NCI-H510A (cell line): Measurements from ENCODE around the gene BMP7.

ENCODE experiments used
- DNase-seq: peaks from one replicate; lab custom pipeline; 2025; lab: John Stamatoyannopoulos, UW

BMP7 gene

DNA sequence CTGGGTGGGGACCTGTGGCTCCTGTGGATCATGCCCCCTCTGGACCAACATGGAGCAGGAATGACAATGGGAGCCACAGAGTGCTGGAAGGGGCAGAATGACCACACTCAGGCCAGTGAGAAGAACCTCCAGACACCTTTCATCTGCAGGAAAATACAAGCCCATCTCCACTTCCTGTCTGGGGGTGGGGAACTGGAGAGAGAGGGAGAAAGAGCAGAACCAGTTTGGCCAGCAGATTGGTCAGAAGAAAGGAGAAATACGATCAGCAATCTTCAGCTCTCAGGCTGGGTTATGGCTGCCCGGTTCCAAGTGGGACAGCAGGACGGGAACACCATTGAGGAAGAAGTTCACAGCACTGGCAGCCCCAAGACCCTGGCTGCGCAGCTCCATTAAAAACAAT, 37.0 kb downstream of the BMP7 start:
- no peak for DNase-seq

GRCh38 chr20:57225830-57226229, 40.6 kb downstream of the BMP7 start:
- DNase-seq = no peak

GRCh38 chr20:57225197-57225733, 41.2 kb downstream of the BMP7 start:
- DNase-seq = no peak

- no peak for DNase-seq
Observed at GRCh38 chr20:57224641-57225138, 41.8 kb downstream of the BMP7 start.

- DNase-seq = no peak
Observed at GRCh38 chr20:57223648-57224489, 42.6 kb downstream of the BMP7 start.

GRCh38 chr20:57222631-57222950, 43.9 kb downstream of the BMP7 start:
- no peak for DNase-seq

DNA sequence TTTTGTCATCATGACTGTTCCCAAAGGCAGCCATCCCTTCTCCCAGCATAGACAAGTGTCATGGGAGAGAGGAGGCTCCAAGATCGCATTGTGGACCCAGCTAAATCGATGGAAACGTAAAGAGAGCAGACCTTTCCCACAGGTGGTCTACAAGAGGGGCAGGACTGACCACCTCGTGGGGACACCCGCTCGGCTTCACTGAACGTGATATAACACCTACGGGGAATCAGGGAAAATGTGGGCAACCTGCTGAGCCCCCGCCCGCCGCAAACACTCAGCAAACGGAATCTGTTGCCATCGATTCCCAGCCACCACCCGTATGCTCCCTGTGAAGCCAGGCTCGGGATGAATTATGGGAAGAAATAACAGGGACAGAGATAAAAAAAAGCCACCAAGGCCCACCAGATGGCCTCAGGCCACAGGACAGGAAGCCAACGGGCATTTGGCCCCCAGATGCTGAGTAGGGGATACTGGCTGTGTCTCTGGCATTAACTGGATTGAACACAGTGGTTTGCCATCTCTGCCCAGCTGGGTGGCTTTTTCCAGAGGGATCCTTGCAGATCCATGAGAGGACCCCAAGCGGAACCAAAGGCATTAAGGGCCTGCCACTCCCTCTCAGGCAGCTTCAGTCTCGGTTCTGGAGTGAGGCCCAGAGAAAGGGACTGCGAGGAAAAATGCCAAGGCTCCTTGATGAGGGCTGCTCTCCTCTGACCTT, 44.4 kb downstream of the BMP7 start:
- no peak for DNase-seq

DNA sequence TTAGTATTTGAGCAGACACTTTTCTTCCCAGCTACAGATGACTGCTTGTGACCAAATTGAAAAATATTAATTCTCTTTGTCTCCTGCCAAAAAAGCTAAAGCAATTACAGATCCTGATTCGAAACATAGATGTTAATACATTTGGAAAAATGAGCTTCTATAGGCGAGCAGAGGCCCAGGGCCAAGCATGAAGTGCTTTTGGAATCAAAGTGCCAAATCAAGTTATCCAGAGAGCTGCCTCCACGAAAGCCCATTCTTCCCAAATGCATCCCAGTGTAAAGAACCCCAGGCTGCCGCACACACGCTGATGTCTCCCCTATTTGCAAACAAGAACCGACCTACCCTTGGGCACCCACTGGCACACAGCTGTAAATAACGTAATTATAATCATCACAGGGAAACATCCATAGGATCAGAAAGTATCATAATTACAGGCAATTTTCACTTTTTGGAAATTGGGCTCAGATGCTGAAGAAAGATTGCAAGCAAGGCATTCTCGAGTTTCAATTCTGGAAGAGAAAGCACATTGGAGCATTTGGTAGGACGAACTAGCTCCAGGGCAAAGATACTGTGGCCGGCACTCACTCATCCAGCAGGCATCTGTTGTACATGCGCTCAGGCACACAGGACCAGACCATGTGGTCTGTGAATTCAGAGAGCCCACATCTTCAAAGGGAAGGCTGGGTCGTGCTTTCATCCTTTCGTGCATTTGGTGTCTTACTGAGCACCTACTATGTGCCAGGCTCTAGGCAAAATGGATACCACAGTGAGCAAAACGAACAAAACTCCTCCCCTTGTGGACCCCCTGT, 45.9 kb downstream of the BMP7 start:
- no peak for DNase-seq

GRCh38 chr20:57219071-57219677, 47.3 kb downstream of the BMP7 start:
- DNase-seq = no peak

DNA sequence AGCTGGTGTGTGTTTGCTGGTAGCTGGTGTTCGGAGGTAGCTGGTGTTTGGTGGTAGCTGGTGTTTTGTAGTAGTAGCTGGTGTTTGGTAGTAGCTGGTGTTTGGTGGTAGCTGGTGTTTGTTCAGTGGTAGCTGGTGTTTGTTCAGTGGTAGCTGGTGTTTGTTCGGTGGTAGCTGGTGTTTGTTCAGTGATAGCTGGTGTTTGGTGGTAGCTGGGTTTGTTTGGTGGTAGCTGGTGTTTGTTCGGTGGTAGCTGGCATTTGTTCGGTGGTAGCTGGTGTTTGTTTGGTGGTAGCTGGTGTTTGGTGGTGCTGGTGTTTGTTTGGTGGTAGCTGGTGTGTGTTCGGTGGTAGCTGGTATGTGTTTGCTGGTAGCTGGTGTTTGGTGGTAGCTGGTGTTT, 48.0 kb downstream of the BMP7 start:
- DNase-seq = no peak

DNA sequence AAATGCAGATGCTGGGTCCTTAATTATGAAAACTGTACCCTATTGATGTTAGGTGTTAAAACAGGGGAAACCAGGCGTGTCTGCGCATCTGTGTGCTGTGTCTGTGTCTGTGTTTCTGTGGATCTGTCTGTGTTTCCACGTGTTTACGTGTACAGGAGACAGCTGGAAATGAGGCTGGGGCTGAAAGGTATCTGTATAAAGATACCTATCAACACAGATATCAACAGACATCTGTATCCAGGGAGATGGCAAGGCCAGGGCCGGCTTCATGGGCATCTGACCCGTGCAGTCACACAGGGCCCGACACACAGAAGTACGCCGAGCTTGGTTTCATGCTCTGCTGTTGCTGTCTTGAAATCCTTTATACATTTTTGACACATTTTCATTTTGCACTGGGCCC, 48.6 kb downstream of the BMP7 start:
- no peak for DNase-seq

DNA sequence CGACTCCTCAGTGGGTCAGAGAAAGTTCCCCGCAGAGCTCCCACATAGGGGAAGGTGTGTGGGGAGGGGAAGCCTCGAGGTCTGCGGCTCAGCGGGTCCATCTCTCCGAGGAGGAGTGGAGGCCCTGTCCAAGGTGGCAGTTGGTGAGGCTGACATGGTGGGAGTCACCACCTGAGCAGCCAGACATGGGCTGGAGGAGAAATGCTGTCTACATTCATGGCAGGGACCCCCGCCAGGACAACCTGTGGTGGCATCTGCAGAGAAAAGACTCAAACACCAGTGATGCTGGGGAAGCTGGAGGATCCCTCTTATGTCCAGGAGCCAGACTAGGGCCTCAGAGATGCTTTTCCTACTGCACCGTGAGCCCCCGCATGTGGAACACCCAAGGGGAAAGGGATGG, 49.8 kb downstream of the BMP7 start:
- no peak for DNase-seq

- DNase-seq = no peak
Observed at GRCh38 chr20:57215826-57216471, 50.5 kb downstream of the BMP7 start.

GRCh38 chr20:57215426-57215825, 51.0 kb downstream of the BMP7 start:
- DNase-seq = no peak

GRCh38 chr20:57214948-57215347, 51.5 kb downstream of the BMP7 start:
- DNase-seq = no peak

DNA sequence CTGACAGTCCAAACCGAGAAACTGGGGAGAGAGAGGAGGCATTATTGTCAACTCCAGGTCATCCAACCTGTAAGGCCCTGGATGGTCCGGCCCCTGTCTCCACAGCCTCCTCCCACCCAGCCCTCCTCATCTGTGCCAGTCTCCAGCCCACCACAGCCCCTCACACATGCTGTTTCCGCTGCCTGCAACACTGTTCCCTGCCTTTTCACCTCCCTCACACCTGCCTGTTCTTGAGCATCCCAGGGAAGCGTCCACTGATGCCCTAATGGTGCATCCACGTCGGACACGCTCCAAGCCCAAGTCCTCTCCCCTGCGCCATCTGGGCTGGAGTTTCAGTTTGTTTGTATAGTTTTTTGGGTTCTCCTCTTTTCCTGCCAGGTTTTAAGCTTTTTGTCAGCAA, 52.0 kb downstream of the BMP7 start:
- no peak for DNase-seq

GRCh38 chr20:57213924-57214323, 52.5 kb downstream of the BMP7 start:
- DNase-seq = no peak

DNA sequence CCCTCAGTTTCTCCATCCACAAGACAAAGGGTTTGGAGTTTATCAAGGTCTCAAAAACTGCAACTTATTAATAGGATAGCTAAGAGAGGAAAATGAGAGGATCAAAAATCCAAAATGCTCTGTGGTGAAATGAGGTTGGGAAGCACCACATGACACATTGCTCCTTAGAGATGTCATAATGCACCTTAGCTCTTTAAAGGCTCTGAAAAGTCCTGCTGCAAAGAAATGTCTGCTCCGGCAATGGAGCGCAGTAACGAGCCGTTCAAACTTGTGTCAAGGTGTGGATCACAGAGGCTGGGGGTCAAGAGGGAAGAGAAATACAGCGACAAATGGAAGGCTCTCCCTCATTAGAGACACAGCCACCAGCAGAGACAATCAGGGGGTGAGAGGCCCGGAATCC, 53.1 kb downstream of the BMP7 start:
- DNase-seq = no peak

GRCh38 chr20:57212534-57213276, 53.7 kb downstream of the BMP7 start:
- no peak for DNase-seq

DNA sequence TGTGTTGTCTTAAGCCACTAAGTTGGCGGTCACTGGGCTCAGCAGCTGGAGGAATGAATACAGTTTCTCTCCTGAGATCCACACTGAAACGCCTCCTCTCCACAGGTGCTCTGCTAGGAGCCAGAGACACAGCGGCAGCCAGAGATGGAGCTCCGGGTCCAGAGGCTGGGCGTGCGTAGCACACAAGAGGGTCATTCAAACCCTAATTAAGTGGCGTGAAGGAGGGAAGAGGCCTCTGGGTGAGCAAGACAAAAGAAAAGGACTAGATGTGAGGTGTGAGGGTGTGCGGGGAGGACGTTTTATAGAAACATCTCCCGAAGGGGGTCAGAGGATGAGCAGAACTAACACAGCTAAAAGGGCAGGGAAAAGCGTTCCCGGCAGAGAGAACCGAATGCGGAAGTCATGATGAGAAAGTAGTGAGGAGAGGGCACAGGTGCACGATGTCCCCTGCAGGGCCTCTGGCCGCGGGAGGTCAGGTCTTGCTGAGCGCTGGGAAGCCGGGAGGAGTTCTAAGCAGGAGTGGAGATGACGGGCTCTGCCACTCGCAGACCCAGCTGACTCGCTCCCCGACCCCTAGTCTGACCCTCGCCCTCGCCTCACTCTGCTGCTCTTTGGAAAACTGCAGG, 54.4 kb downstream of the BMP7 start:
- DNase-seq = no peak
